SJSA1 (cell line): Measurements from ENCODE around the gene APBB2. TPM values are rescaled to one million over a fixed set of nuclear protein-coding genes. Genes with fewer than 3 reads are reported as not detected.
A peak's percentile ranks its signal among the peaks of the same experiment; 100 is the strongest.

Experiments
- DNase-seq, 2 experiments: peaks; one replicate each; pipeline ENCODE4 v3.0.0-alpha.2; 2015 to 2020; ENCODE audit warnings: low spot score in 2 of 2, low read depth in 1 of 2
- H3K27ac ChIP-seq: fragments of 250-450 bp; sonication (Bioruptor Pico); 2 replicates; pipeline ENCODE4 v1.5.1; 2020; ENCODE audit warnings: mild to moderate bottlenecking, moderate library complexity
- H3K27me3 ChIP-seq: fragments of 250-450 bp; sonication (Bioruptor Pico); replicated peaks from 2 replicates; pipeline ENCODE4 v1.5.1; 2020; ENCODE audit warnings: mild to moderate bottlenecking, moderate library complexity
- H3K36me3 ChIP-seq: fragments of 250-450 bp; sonication (Bioruptor Pico); 2 replicates; pipeline ENCODE4 v1.5.1; 2020; ENCODE audit warnings: mild to moderate bottlenecking
- H3K4me1 ChIP-seq: fragments of 250-450 bp; sonication (Bioruptor Pico); replicated peaks from 2 replicates; pipeline ENCODE4 v1.6.1; 2021; ENCODE audit warnings: mild to moderate bottlenecking
- H3K4me3 ChIP-seq: fragments of 250-450 bp; sonication (Bioruptor Pico); 2 replicates; pipeline ENCODE4 v1.5.1; 2020; ENCODE audit warnings: mild to moderate bottlenecking
- H3K9me3 ChIP-seq: fragments of 250-450 bp; sonication (Bioruptor Pico); replicated peaks from 2 replicates; pipeline ENCODE4 v1.5.1; 2020; ENCODE audit warnings: mild to moderate bottlenecking
- total RNA-seq: library from RNA; depleted of rRNA; stranded (reverse); fragments of >200 nt; shearing (Covaris generic); gene quantifications from 2 replicates; pipeline ENCODE4 v1.2.3, GENCODE V29; 2014

Gene APBB2
- total RNA-seq, 1 experiment from 2014 or later = 12.9 TPM

DNA sequence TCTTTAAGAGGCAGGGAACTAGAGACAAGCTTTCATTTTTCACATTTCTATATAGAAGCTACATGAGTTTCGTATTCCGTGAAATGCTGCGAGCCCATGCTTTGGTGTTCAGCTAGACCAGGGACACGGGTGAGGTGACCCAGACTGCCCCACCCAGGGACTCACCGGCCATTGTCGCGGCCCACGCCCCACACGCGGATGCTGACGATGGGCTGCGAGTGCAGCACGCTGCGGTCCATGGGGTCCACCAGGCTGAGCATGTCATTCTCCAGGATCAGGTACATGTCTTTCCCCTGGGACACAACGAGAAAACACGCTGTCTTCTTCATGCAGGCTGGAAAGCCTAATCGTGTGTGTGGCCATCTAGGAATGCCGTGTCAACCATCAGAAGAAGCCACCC is 324.1 kb downstream of the APBB2 start:
- no peak for DNase-seq
- no peaks in the 10 kb centered on the region for H3K9me3 ChIP-seq
- no peaks in the 10 kb centered on the region for H3K36me3 ChIP-seq
- H3K4me1 ChIP-seq = no peaks in the 10 kb centered on the region
- H3K27me3 ChIP-seq = no peaks in the 10 kb centered on the region
- no peak overlapping the region for H3K27ac ChIP-seq
- no peak overlapping the region for H3K4me3 ChIP-seq

DNA sequence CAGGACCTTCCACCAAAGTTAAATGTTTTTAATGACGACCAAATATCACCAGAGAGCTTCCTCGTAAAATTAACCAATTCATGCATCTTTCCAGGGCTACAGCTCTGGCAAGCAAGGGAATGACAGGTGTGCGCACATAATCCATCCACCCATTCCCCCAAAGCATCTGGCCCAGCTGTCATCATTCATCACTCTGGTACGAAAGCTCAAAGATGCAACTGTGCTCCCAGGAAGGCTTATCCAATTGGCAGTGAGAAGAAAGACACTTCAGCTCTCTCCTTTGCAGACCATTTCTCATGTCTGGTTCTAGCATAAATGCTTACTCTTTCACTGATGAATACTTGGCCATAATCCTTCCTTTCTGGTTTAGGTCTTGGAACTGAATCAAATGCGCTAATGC is 325.4 kb downstream of the APBB2 start:
- Histone ChIP-seq H3K9me3 (no peaks in the 10 kb centered on the region), H3K27me3 (no peaks in the 10 kb centered on the region), H3K27ac (no peak overlapping the region), H3K4me1 (no peaks in the 10 kb centered on the region), H3K4me3 (no peak overlapping the region), H3K36me3 (no peaks in the 10 kb centered on the region)
- no peak for DNase-seq

DNA sequence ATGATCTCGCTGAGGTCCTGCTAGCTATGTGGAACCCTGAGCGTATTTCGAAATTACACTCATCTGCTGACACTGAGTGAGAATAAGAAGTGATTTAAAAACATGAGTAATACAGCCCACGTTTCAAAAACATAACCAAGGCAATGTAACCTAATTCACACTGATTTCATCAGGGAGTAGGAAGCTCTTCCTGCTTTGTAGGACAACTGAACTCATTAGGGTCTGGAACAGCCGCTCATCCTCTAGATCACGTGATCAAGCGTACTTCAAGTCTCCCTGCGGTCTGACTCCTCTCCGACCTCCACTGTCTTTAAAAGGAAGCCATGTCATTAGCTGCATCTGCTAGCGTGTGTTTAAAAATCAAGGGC is 326.6 kb downstream of the APBB2 start:
- Histone ChIP-seq H3K4me1 (no peaks in the 10 kb centered on the region), H3K36me3 (no peaks in the 10 kb centered on the region), H3K27me3 (no peaks in the 10 kb centered on the region), H3K27ac (no peak overlapping the region), H3K9me3 (no peaks in the 10 kb centered on the region), H3K4me3 (no peak overlapping the region)
- no peak for DNase-seq

DNA sequence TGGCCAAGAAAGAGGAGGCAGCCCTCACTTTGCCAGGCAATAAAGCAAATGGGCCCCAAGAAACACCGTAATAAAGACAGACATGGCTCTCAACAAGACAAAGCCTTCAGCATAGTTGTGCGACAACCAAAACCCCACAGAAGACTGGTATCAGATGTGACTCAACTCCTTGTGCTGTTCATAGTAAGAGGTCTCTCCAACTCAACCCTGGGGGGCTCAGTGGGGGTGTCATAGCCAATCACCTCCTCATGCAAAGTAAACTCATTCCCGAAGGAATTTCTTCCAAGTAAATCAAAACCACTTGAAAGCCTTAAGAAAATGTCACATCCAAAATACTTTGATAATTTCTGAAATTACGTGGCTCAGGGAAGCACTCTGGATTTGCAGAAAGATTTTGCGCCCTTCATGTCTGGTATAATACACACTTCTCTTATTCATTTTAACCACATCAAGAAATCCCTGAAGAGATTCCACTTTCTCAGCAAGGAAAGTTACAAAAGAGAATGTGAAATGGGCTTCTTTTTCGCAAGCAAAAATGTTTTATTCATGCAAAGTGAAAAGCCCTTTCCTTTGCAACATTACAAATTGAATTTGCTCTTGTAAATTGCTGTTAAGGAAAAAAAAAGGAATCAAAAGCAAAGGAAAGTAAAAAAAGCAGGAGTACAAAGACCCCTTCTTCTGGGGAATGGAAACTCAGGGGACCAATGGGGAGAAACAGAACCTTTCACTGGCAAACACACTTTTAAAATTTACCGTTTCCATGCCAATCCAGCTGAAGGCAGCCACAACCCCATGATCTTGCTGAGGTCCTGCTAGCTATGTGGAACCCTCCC is 327.2 kb downstream of the APBB2 start:
- no peak for DNase-seq
- no peak overlapping the region for H3K4me3 ChIP-seq
- no peak overlapping the region for H3K27ac ChIP-seq
- H3K36me3 ChIP-seq = no peaks in the 10 kb centered on the region
- no peaks in the 10 kb centered on the region for H3K4me1 ChIP-seq
- H3K9me3 ChIP-seq = no peaks in the 10 kb centered on the region
- H3K27me3 ChIP-seq = no peaks in the 10 kb centered on the region

DNA sequence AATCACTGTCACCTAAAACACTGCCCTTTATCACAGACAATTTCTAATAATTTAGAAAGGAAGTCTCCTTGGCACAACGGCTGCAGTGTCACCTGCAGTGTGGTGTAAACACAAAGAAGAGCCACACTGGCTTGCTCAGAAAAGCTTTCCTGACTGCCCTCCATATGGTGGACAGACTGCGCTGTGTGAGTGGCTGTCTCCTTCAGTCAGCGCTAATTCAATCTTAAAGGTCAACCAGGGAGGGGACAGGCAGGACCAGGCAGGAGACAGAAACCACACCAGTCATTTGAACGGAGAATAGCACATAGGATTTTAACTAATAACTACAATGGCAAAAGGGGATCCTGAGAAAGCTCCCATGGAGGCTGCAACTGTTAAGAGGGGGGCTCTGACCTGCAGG is 332.5 kb downstream of the APBB2 start:
- Histone ChIP-seq H3K4me3 (no peak overlapping the region), H3K27me3 (no peaks in the 10 kb centered on the region), H3K27ac (no peak overlapping the region), H3K9me3 (no peaks in the 10 kb centered on the region), H3K36me3 (no peaks in the 10 kb centered on the region), H3K4me1 (no peaks in the 10 kb centered on the region)
- DNase-seq = no peak

DNA sequence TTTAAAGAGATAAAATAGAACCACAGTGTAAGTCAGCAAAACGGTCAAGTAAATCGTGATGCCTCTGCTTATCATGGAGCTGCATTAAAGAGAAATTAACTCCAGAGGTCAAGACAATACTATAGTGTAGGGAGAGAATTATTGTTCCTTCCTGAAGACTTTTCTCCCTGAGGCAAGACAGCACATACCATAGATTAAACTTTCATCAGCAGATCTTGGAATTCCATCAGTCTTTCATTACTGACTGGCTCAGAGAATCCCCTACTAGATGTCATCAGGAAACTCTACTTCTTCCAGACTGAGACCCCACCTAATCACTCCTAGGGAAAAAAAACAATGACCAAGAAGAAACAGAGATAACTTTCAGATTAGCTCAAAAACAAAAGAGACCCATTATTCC is 333.2 kb downstream of the APBB2 start:
- no peaks in the 10 kb centered on the region for H3K36me3 ChIP-seq
- no peaks in the 10 kb centered on the region for H3K9me3 ChIP-seq
- no peak overlapping the region for H3K4me3 ChIP-seq
- no peak overlapping the region for H3K27ac ChIP-seq
- no peaks in the 10 kb centered on the region for H3K4me1 ChIP-seq
- H3K27me3 ChIP-seq = no peaks in the 10 kb centered on the region
- DNase-seq = no peak

DNA sequence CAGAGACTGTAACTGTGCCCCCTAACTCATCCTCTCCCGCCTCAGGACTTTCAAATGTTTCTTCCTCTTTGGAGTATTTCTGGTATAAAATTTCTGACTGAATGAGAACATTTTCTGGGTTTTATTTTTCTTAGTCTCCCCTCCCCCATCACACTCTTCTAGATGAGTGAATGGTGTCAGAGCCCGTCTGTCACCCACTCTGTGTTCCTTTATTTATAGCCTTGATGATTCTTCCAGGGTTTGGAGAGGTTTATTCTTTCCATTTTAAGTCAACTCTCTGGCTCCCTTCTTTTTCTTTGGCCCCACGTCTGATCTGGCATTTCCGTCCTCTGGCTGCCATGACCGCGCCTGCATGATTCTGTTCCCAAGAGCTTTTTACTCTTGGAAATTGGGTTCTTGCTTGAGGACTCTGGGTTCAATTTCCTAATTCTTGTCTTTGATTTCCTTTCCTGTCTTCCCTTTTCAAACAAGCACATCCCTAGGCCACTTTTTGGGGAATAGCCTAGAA is 335.7 kb downstream of the APBB2 start:
- Histone ChIP-seq H3K27ac (no peak overlapping the region), H3K9me3 (no peaks in the 10 kb centered on the region), H3K4me3 (no peak overlapping the region), H3K4me1 (no peaks in the 10 kb centered on the region), H3K27me3 (no peaks in the 10 kb centered on the region), H3K36me3 (no peaks in the 10 kb centered on the region)
- DNase-seq = no peak

DNA sequence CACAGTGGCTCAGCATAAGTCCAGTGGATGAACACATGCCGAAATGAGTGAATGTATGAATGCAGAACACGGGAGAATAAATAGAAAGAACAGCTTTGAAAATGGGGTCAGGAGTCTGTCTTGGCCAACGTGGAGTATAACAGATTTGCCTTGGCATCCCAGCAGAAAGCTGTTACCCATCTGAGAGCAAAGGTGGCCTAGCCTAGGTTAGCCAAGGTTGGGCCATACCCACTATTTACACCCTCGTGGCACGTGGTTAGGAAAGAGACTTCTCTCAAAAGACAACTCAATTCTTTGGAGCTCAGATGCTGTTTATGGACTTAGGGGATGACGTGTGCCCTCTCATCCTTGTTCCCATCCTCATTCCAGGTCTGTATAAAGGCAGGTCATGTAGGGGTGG is 337.3 kb downstream of the APBB2 start:
- no peaks in the 10 kb centered on the region for H3K4me1 ChIP-seq
- no peak overlapping the region for H3K27ac ChIP-seq
- H3K9me3 ChIP-seq = no peaks in the 10 kb centered on the region
- H3K4me3 ChIP-seq = no peak overlapping the region
- no peaks in the 10 kb centered on the region for H3K27me3 ChIP-seq
- no peak for DNase-seq
- no peaks in the 10 kb centered on the region for H3K36me3 ChIP-seq

DNA sequence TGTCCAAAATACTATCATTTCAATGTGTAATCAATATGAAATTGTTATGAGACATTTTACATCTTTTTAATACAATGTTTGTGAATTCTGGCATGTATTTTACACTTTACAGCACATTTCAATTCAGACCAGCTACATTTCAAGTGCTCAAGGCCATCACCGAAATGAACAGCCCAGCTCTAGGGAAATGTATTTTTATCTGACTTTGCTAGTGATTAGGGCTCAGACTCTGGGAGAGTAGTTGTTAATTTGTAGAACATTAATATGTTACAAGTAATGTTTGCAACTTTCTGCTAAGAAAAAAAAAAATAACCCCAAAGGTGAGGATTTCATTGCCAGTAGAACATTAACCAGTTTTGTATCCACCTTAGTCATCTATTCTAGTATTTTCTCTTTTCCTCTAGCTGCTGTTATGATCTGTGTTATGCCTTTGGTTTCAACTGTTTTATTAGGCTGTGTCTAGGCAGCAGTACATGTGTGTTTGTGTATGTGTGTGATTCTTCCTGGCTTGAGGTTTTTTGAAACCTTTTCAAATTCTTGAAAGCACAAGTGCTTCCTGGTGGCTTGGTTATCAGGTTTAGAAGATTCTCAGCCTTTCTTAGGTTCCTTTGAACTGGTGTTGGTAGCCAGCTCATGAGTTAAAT is 338.7 kb downstream of the APBB2 start:
- Histone ChIP-seq H3K27me3 (no peaks in the 10 kb centered on the region), H3K36me3 (no peaks in the 10 kb centered on the region), H3K9me3 (no peaks in the 10 kb centered on the region), H3K27ac (no peak overlapping the region), H3K4me3 (no peak overlapping the region), H3K4me1 (no peaks in the 10 kb centered on the region)
- no peak for DNase-seq

DNA sequence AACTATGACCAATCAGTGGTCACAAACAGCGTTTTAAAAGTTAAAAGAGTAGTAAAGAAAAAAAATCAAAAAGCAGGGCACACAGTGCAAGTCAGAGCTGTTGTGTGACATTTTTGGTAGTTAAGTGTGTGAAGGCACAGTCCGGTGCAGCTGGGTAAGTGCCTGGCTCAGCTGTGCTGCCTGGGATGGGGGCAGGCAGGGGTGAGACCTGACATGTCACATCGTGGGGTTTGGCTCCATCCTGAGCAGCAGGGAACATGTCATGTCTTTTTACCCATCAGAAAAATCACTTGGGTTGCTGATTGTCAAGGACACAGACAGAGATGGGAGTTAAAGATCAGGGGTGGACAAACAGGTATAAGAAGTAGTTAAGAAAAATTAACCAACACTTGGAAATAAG is 339.4 kb downstream of the APBB2 start:
- DNase-seq = no peak
- no peaks in the 10 kb centered on the region for H3K9me3 ChIP-seq
- no peaks in the 10 kb centered on the region for H3K4me1 ChIP-seq
- H3K27ac ChIP-seq = no peak overlapping the region
- H3K27me3 ChIP-seq = no peaks in the 10 kb centered on the region
- H3K36me3 ChIP-seq = no peaks in the 10 kb centered on the region
- no peak overlapping the region for H3K4me3 ChIP-seq

DNA sequence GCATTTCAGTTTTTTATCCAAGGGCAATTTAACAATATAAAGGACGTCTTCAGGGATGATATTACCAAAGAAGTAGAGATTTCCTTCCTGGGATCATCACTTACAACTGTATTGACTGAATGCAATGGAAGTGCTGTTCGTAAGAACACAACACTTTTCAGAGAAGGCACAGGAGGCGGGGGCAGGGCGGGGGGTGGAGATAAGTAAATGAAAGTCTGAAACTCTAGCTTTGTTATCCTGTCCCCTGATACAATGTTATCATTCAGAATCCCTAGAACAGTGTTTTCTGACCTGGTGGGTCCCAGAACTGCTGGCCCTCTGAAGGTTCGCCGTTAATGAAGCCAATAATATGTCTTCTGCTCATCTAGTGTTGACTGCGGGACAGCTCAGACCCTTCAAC is 340.0 kb downstream of the APBB2 start:
- Histone ChIP-seq H3K36me3 (no peaks in the 10 kb centered on the region), H3K27me3 (no peaks in the 10 kb centered on the region), H3K4me3 (no peak overlapping the region), H3K4me1 (no peaks in the 10 kb centered on the region), H3K27ac (no peak overlapping the region), H3K9me3 (no peaks in the 10 kb centered on the region)
- no peak for DNase-seq

DNA sequence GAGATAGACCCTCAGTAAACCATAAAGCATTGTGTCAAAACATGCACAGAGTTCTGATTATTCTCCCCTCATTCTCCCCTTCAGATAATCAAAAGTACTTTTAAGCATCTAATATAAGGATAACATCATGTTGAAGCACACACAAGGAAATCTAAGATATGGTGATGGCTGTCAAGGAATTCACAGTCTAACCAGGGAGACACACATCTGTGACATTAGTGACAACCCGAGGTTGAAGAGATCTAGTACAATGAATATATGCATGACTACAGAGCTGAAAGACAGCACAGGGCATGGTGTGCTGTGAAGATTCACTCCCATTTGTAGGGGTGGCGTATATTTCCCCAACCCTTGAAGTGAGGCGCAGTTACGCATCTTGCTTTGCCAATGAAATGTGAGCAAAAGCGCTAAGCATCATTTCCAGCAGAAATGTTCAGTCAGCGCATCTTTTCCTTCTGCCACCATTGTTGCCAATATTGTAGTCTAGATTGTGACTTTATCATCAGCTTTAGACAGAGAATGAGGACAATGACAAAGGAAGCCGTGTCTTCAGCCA is 342.6 kb downstream of the APBB2 start:
- Histone ChIP-seq H3K9me3 (no peaks in the 10 kb centered on the region), H3K27me3 (no peaks in the 10 kb centered on the region), H3K4me1 (no peaks in the 10 kb centered on the region), H3K36me3 (no peaks in the 10 kb centered on the region), H3K4me3 (no peak overlapping the region), H3K27ac (no peak overlapping the region)
- DNase-seq = no peak

DNA sequence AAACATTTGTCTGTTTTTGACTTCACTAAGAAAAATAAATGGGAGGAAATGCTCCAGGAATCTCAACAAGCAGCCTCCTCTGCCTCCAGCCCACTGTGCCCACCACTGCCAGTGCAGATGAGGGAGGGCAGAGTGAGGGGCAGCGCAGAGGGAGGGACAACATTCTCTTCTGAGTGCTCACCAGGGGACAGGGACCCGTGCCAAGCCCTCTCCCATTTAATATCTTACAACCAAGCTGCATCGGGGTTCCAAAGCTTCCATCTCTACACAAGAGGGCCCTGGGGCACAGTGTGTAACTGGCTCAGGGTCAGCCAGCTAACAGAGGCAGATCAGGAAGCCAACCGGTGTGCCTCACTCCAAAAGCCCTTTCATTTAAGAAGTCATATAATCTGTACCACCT is 344.2 kb downstream of the APBB2 start:
- DNase-seq = no peak
- Histone ChIP-seq H3K27ac (no peak overlapping the region), H3K4me3 (no peak overlapping the region), H3K27me3 (no peaks in the 10 kb centered on the region), H3K36me3 (no peaks in the 10 kb centered on the region), H3K4me1 (no peaks in the 10 kb centered on the region), H3K9me3 (no peaks in the 10 kb centered on the region)

DNA sequence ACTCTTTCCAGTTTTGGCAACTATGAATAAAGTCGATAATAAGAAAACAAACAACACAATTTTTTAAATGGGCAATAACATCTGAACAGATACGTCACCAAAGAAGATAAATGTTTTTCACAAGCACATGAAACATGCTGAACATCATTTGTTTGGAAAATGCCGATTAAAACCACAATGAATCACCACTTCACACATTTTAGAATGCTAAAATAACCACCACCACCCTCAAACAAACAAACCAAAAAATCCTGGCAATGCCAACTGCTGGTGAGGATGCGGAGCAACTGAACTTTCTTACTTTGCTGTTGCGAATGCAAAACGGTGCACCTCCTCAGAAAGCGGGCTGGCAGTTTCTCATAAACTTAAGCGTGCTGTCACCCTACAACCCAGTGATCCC is 348.6 kb downstream of the APBB2 start:
- Histone ChIP-seq H3K4me3 (no peak overlapping the region), H3K27ac (no peak overlapping the region), H3K27me3 (no peaks in the 10 kb centered on the region), H3K36me3 (no peaks in the 10 kb centered on the region), H3K4me1 (no peaks in the 10 kb centered on the region), H3K9me3 (no peaks in the 10 kb centered on the region)
- DNase-seq = peak in 1 of 2 experiments; percentile 3
